Rectal smooth muscle tissue (tissue), 1 donor: ENCODE results near the gene HASPIN.

Source experiments
- H3K27ac ChIP-seq: one replicate; pipeline ENCODE4 v1.7.0; 2013; ENCODE audit warnings: low read depth, low read length, inconsistent platforms
- H3K27me3 ChIP-seq: one replicate; pipeline ENCODE4 v1.7.0; 2013; ENCODE audit warnings: low read length; ENCODE audit not compliant: control insufficient read depth, insufficient read depth
- H3K36me3 ChIP-seq: one replicate; pipeline ENCODE4 v1.7.0; 2013; ENCODE audit warnings: low read length; ENCODE audit not compliant: control insufficient read depth, insufficient read depth
- H3K4me1 ChIP-seq: one replicate; pipeline ENCODE4 v1.7.0; 2013; ENCODE audit warnings: low read length; ENCODE audit not compliant: control insufficient read depth, insufficient read depth
- H3K4me3 ChIP-seq: one replicate; pipeline ENCODE4 v1.7.0; 2013; ENCODE audit warnings: low read length
- H3K9ac ChIP-seq: one replicate; pipeline ENCODE4 v1.7.0; 2013; ENCODE audit warnings: low read length

HASPIN gene

DNA sequence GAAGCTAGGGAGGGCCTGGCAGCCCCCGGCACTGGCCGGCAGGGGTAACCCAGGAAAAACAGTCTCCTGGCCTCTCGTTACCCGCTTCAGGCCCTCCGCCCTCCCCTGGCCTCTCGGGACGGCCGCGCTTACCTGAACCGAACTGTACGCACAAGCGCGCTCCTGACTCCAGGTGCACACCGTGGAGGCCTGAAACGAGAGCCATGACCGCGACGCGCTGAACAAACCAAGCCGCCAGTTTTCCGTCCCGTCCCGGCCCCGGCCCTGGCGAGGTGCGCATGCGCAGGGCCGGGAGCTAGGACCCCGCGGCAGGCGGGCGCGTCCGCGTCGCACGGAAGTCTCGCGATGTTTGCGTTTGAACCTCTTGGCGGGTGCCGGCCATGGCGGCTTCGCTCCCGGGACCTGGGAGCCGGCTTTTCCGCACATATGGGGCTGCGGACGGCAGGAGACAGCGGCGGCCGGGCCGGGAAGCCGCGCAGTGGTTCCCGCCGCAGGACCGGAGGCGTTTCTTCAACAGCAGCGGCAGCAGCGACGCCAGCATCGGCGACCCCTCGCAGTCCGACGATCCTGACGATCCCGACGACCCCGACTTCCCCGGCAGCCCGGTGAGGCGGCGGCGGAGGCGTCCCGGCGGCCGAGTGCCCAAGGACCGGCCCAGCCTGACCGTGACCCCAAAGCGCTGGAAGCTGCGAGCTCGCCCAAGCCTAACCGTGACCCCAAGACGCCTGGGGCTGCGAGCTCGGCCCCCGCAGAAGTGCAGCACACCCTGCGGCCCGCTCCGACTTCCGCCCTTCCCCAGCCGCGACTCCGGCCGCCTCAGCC is at the start of gene HASPIN:
Gene HASPIN (plus strand): TSS at position 348 of the 822 bp plus-strand sequence. CDS start 33 bp downstream, at position 381.
- Histone ChIP-seq H3K4me3 (peak within 1 kb of the TSS; percentile 80), H3K27me3 (no peaks in the 10 kb centered on the region), H3K9ac (peak within 1 kb of the TSS; percentile 90), H3K27ac (peak within 1 kb of the TSS; percentile 91), H3K36me3 (no peaks in the 10 kb centered on the region), H3K4me1 (peaks cover 13% of the 10 kb centered on the region)

DNA sequence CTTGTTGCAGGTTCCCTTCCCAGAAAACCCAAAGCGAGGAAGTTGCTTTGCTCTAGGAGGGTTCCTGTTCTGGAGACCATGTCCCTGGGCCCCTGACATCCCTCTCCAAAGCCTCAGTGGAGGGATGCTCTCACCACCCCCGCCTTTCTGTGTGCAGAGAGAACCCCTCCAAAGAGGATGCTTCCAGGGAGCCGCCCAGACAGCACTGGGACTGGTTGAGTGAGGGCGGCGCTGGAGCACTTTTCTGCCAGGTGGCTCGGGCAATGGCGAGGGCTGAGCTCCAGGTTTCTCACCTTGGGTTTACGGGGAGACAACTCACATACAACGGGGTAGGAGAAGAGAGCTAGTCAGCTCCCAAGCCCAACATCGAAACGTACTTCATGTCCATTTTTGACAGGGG is 47.8 kb upstream of the HASPIN start:
- Histone ChIP-seq H3K4me1 (no peaks in the 10 kb centered on the region), H3K27ac (no peak overlapping the region), H3K4me3 (no peak overlapping the region), H3K36me3 (peaks cover 3% of the 10 kb centered on the region), H3K9ac (no peak overlapping the region), H3K27me3 (no peaks in the 10 kb centered on the region)

- no peak overlapping the region for H3K27ac ChIP-seq
- no peaks in the 10 kb centered on the region for H3K27me3 ChIP-seq
- no peak overlapping the region for H3K9ac ChIP-seq
- no peak overlapping the region for H3K4me3 ChIP-seq
- no peaks in the 10 kb centered on the region for H3K36me3 ChIP-seq
- H3K4me1 ChIP-seq: no peaks in the 10 kb centered on the region
These were observed 45.4 kb upstream of the HASPIN start for GRCh38 chr17:3678095-3678820.

DNA sequence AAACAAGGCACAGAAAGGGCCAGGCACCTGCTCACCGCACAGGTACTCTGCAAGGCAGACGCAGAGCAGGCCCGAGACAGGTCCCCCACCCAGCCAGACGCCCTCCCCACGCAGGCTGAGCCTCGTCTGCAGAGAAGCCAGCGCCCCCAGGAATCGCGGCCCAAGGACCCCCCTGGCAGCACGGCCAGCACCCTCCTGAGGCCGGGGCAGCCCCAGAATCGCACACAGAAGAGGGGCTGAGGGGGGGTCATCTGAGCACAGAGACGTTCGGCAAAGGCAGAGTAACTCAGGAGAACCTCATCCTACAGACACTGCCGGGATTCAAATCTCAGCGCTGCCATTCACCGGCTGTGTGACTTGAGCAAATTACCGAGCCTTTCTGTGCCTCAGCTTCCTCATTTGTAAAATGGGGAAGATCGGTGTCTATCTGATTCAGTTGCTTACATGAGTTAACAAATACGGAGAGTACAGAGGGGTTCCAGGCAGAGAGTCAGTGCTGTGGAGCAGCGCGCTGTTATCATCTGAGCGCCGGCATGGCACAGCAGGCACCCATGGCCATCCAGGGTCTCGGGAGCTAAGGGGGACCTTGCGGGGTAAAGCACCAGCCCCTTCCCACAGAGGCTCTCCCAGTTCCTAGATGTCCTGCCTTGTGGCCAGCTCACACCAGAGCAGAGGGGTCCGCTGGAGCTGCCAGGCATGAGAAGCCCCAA is 44.7 kb upstream of the HASPIN start:
- no peaks in the 10 kb centered on the region for H3K36me3 ChIP-seq
- no peak overlapping the region for H3K27ac ChIP-seq
- H3K4me1 ChIP-seq: no peaks in the 10 kb centered on the region

DNA sequence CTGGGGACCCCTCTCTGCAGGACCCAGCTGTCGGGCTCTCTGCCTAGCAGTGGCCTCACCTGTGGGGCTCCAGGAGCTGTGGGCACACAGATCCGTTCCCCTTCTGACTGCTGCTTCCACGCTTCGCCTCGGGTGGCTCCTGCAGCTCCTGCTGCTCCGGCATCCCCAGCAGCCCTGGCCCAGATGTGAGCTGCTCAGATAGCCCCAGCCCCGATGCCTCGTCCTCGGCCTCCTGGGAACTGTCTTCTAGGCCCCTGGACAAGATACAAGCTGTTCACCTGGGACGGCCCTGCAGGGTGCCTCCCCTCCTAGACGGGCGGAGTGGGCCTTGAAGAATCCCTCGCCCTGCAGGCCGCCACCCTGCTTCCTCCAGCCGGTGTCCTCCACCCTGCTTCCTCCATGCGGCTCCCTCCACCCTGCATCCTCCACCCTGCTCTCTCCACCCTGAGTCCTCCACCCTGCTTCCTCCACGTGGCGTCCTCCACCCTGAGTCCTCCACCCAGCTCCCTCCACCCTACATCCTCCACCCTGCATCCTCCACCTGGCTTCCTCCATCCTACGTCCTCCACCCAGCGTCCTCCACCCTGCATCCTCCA is 44.1 kb upstream of the HASPIN start:
- no peak overlapping the region for H3K4me3 ChIP-seq
- no peaks in the 10 kb centered on the region for H3K4me1 ChIP-seq
- no peak overlapping the region for H3K9ac ChIP-seq
- no peaks in the 10 kb centered on the region for H3K27me3 ChIP-seq
- H3K27ac ChIP-seq: no peak overlapping the region
- no peaks in the 10 kb centered on the region for H3K36me3 ChIP-seq

More for the DNA sequence above, 44.7 kb upstream of the HASPIN start:
- Histone ChIP-seq H3K4me3 (no peak overlapping the region), H3K9ac (no peak overlapping the region), H3K27me3 (no peaks in the 10 kb centered on the region)

- no peaks in the 10 kb centered on the region for H3K4me1 ChIP-seq
- H3K27me3 ChIP-seq: peaks cover 5% of the 10 kb centered on the region
- H3K27ac ChIP-seq: no peak overlapping the region
These were observed 42.6 kb upstream of the HASPIN start for GRCh38 chr17:3681057-3681456.

DNA sequence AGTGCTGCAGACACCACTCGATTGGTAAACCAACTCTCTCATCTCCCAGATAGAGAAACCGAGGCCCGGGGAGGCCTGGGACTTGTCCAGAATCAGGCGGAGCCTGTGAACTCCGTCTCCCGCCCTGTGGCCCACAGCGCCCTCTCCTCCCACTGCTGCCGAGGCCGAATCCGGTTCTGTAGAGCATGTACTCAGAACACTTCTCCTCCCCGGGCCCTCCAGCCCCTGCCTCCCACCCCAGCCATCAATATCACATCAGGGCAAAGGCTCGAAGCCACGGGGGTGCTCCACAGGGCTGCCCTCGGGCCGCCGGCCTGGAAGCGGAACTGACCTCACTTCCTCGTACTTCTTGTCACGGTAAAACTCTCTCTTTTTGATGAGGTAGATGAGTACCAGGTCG is 42.1 kb upstream of the HASPIN start:
- Histone ChIP-seq H3K9ac (no peak overlapping the region), H3K36me3 (no peaks in the 10 kb centered on the region), H3K27me3 (peaks cover 5% of the 10 kb centered on the region), H3K4me1 (no peaks in the 10 kb centered on the region), H3K4me3 (no peak overlapping the region), H3K27ac (no peak overlapping the region)

More at GRCh38 chr17:3681057-3681456, 42.6 kb upstream of the HASPIN start:
- no peaks in the 10 kb centered on the region for H3K36me3 ChIP-seq
- H3K4me3 ChIP-seq: no peak overlapping the region
- H3K9ac ChIP-seq: no peak overlapping the region

- Histone ChIP-seq H3K9ac (no peak overlapping the region), H3K4me1 (no peaks in the 10 kb centered on the region), H3K36me3 (no peaks in the 10 kb centered on the region), H3K27me3 (peaks cover 5% of the 10 kb centered on the region), H3K4me3 (no peak overlapping the region), H3K27ac (no peak overlapping the region)
These were observed 41.7 kb upstream of the HASPIN start for GRCh38 chr17:3682033-3682432.

- Histone ChIP-seq H3K9ac (no peak overlapping the region), H3K4me3 (no peak overlapping the region), H3K4me1 (no peaks in the 10 kb centered on the region), H3K27me3 (peaks cover 5% of the 10 kb centered on the region), H3K27ac (no peak overlapping the region), H3K36me3 (no peaks in the 10 kb centered on the region)
These were observed 40.6 kb upstream of the HASPIN start for GRCh38 chr17:3683054-3683511.

- no peak overlapping the region for H3K4me3 ChIP-seq
- H3K27ac ChIP-seq: no peak overlapping the region
- no peaks in the 10 kb centered on the region for H3K36me3 ChIP-seq
- no peaks in the 10 kb centered on the region for H3K4me1 ChIP-seq
- H3K9ac ChIP-seq: no peak overlapping the region
- H3K27me3 ChIP-seq: peaks cover 8% of the 10 kb centered on the region
These were observed 38.5 kb upstream of the HASPIN start for GRCh38 chr17:3685174-3685573.

- no peaks in the 10 kb centered on the region for H3K4me1 ChIP-seq
- peaks cover 8% of the 10 kb centered on the region for H3K27me3 ChIP-seq
- no peaks in the 10 kb centered on the region for H3K36me3 ChIP-seq
- H3K9ac ChIP-seq: no peak overlapping the region
- H3K4me3 ChIP-seq: no peak overlapping the region
- no peak overlapping the region for H3K27ac ChIP-seq
These were observed 35.6 kb upstream of the HASPIN start for GRCh38 chr17:3688027-3688553.

GRCh38 chr17:3688852-3689261 is 34.8 kb upstream of the HASPIN start:
- Histone ChIP-seq H3K27ac (no peak overlapping the region), H3K4me1 (no peaks in the 10 kb centered on the region), H3K36me3 (no peaks in the 10 kb centered on the region), H3K4me3 (no peak overlapping the region), H3K27me3 (peaks cover 10% of the 10 kb centered on the region), H3K9ac (no peak overlapping the region)
